K562 (cell line): ENCODE measurements around the gene NHSL2. TPM values are rescaled to one million over a fixed set of nuclear protein-coding genes. Genes with fewer than 3 reads are reported as not detected.

Source experiments
- ATAC-seq: fragments of 200-7000 bp; cut with Tn5 transposase; 3 replicates; pipeline ENCODE4 v1.9.1; 2020; ENCODE audit warnings: moderate library complexity
- BruUV-seq: library from RNA; stranded (reverse); fragments of 400-500 nt; replicated peaks from 2 replicates; lab custom pipeline; 2021; lab: Mats Ljungman, UMichigan
- CTCF ChIA-PET: fragments of 300-600 bp; formaldehyde crosslinking; extraction: SDS; loops from one replicate; lab custom pipeline; 2021; ENCODE audit warnings: low intra/inter-chr PET ratio; lab: Yijun Ruan, JAX
- POLR2A ChIA-PET: fragments of 300-600, 350-650 bp; sonication (Branson Sonifier 250); formaldehyde crosslinking; extraction: SDS; loops from one replicate; lab custom pipeline; 2021; ENCODE audit warnings: antibody characterized with exemption, inconsistent platforms; lab: Yijun Ruan, JAX
- DNase-seq, 4 experiments: peaks; one replicate each; pipeline versions ENCODE4 v3.0.0 to v3.0.0-alpha.2; 2011 to 2018; ENCODE audit warnings: low spot score in 3 of 4, mixed read lengths in 3 of 4; ENCODE audit errors: extremely low read depth in 1 of 4
- FAIRE-seq: peaks from 2 replicates; lab custom pipeline; 2011; peaks lifted over from hg19 to GRCh38; lab: Jason Lieb, UNC
- H2AFZ ChIP-seq: 2 replicates; pipeline ENCODE4 v1.6.0; 2011; ENCODE audit warnings: low read depth, low read length, control low read depth, inconsistent platforms
- H3K27ac ChIP-seq: fragments of 200-600 bp; 3 replicates; pipeline ENCODE4 v1.8.0; 2011; ENCODE audit warnings: low read depth, mild to moderate bottlenecking, control low read depth, inconsistent platforms, low read length, moderate library complexity, mixed read lengths; ENCODE audit errors: extremely low read depth
- H3K27me3 ChIP-seq, 2 experiments: fragments of 300-600 bp in 1 of 2; 2 replicates in 1 of 2; 3 replicates in 1 of 2; pipeline versions ENCODE4 v1.6.0 to v1.8.0; 2011; ENCODE audit warnings: inconsistent platforms in 2 of 2, low read length in 2 of 2, mild to moderate bottlenecking in 1 of 2, mixed read lengths in 1 of 2, moderate library complexity in 1 of 2; ENCODE audit not compliant: control insufficient read depth in 2 of 2, insufficient read depth in 2 of 2
- H3K36me3 ChIP-seq: fragments of 300-600 bp; 3 replicates; pipeline ENCODE4 v1.8.0; 2011; ENCODE audit warnings: mild to moderate bottlenecking, low read length, inconsistent platforms; ENCODE audit not compliant: control insufficient read depth, insufficient read depth
- H3K4me1 ChIP-seq, 2 experiments: fragments of 200-600 bp in 1 of 2; replicated peaks in 1 of 2; 2 replicates in 1 of 2; 3 replicates in 1 of 2; pipeline versions ENCODE4 v1.5.1 to v1.8.0; 2011; ENCODE audit warnings: inconsistent platforms in 2 of 2, low read length in 2 of 2, mild to moderate bottlenecking in 1 of 2, mixed read lengths in 1 of 2, moderate library complexity in 1 of 2; ENCODE audit not compliant: control insufficient read depth in 2 of 2, insufficient read depth in 2 of 2
- H3K4me2 ChIP-seq: 2 replicates; pipeline ENCODE4 v1.6.1; 2011; ENCODE audit warnings: low read length, control low read depth, inconsistent platforms, mixed read lengths; ENCODE audit not compliant: insufficient read depth
- H3K4me3 ChIP-seq: fragments of 200-600 bp; sonication (generic), shearing (Covaris generic); 2 replicates; pipeline ENCODE4 v1.5.1; 2016; ENCODE audit warnings: control low read depth, inconsistent platforms
- H3K79me2 ChIP-seq: fragments of 200-600 bp; 3 replicates; pipeline ENCODE4 v1.8.0; 2011; ENCODE audit warnings: low read length, inconsistent platforms; ENCODE audit not compliant: control insufficient read depth, insufficient read depth
- H3K9ac ChIP-seq, 2 experiments: 2 replicates each; pipeline versions ENCODE4 v1.6.0 to v1.6.1; 2011; ENCODE audit warnings: low read depth in 2 of 2, low read length in 2 of 2, control low read depth in 1 of 2, inconsistent platforms in 1 of 2, mild to moderate bottlenecking in 1 of 2, mixed read lengths in 1 of 2; ENCODE audit not compliant: insufficient read depth in 1 of 2
- H3K9me1 ChIP-seq: one replicate; pipeline ENCODE4 v1.6.0; 2011; ENCODE audit warnings: inconsistent platforms, mild to moderate bottlenecking, low read length, moderate library complexity; ENCODE audit not compliant: control insufficient read depth, insufficient read depth
- H3K9me3 ChIP-seq: replicated peaks from 2 replicates; pipeline ENCODE4 v1.5.1; 2011; ENCODE audit warnings: low read depth, low read length, inconsistent platforms; ENCODE audit not compliant: control insufficient read depth, insufficient read depth
- H4K20me1 ChIP-seq: replicated peaks from 2 replicates; pipeline ENCODE4 v1.6.1; 2011; ENCODE audit warnings: low read length, inconsistent platforms, mixed read lengths; ENCODE audit not compliant: control insufficient read depth, insufficient read depth
- ATF3 ChIP-seq, 2 experiments: fragments of 450-650 bp in 1 of 2; sonication (generic) in 1 of 2; formaldehyde crosslinking in 1 of 2; IDR thresholded peaks in 1 of 2; conservative IDR thresholded peaks in 1 of 2; 2 replicates each; pipeline versions ENCODE4 v1.6.1 to v1.8.1; 2016 to 2023; ENCODE audit warnings: mild to moderate bottlenecking in 2 of 2, moderate library complexity in 2 of 2, inconsistent platforms in 1 of 2, missing genetic modification reagents in 1 of 2
- FOSL1 ChIP-seq: fragments of 200-800 bp; sonication (Bioruptor generic); conservative IDR thresholded peaks from 2 replicates; pipeline ENCODE4 v1.6.1; 2016; ENCODE audit warnings: missing genetic modification characterization, missing compliant biosample characterization
- HCFC1 ChIP-seq: IDR thresholded peaks from 2 replicates; pipeline ENCODE4 v1.6.1; 2012; ENCODE audit warnings: low read depth, low read length, improper control_type of control experiment
- JUND ChIP-seq, 2 experiments: IDR thresholded peaks; 2 replicates in 1 of 2; 3 replicates in 1 of 2; pipeline ENCODE4 v1.6.1; 2011; ENCODE audit warnings: borderline replicate concordance in 2 of 2, low read depth in 2 of 2, low read length in 2 of 2, improper control_type of control experiment in 1 of 2, missing biosample characterization in 1 of 2, missing genetic modification characterization in 1 of 2, missing genetic modification reagents in 1 of 2
- WGBS: fragments of 100-300 bp; shearing (Covaris generic); methylation state at CpG from one replicate; pipeline ENCODE4 v1.1.6; 2016; ENCODE audit warnings: low coverage, mixed read lengths; ENCODE audit not compliant: insufficient coverage; ENCODE audit errors: missing lambda C conversion rate; 5-methylcytosine and 5-hydroxymethylcytosine counted together
- in situ Hi-C: fragments of 300-500 bp; cut with MboI; formaldehyde crosslinking; loops from 4 replicates; pipeline ENCODE4 v1.15.0; 2018; ENCODE audit warnings: inconsistent platforms, mixed read lengths
- intact Hi-C: fragments of 100-400 bp; cut with micrococcal nuclease; formaldehyde crosslinking; loops from 2 replicates; pipeline ENCODE4 v1.14.2; 2022
- polyA plus RNA-seq, 8 experiments: library from polyadenylated mRNA; depleted of rRNA in 4 of 8; stranded (reverse) in 5 of 8; unstranded in 3 of 8; fragments of >200 nt; fragmentation: Nextera tagmentation in 2 of 8; fragmentation: Illumina TruSeq in 1 of 8; extraction: Ambion mirVana in 2 of 8; extraction: Trizol in 1 of 8; gene quantifications; 2 replicates each; pipeline versions ENCODE4 v1.2.1 to v1.2.3, GENCODE V29; 2011 to 2014; ENCODE audit warnings: inconsistent platforms in 1 of 8, missing spikeins in 1 of 8
- total RNA-seq, 7 experiments: library from RNA; depleted of rRNA in 6 of 7; stranded (reverse); fragments of >200 nt in 6 of 7; fragmentation: Illumina TruSeq in 2 of 7; extraction: Trizol in 2 of 7; gene quantifications; 2 replicates each; pipeline versions ENCODE4 v1.2.1 to v1.2.3, GENCODE V29; 2011 to 2021; ENCODE audit warnings: low replicate concordance in 1 of 7

NHSL2 gene
- total and polyA plus RNA-seq, 9 of the 15 experiments (the other 6 are each of a cell fraction or from before 2014, with no cell fraction given) = 0.02 TPM; not detected in 8

GRCh38 chrX:72029483-72030411 is 119.1 kb downstream of the NHSL2 start:
- H3K4me3 ChIP-seq = no peak overlapping the region
- no peaks in the 10 kb centered on the region; a peak in 1 of 5 replicates for H3K27me3 ChIP-seq
- H3K4me1 ChIP-seq = no peaks in the 10 kb centered on the region
- no peak for TF ChIP-seq HCFC1
- TF ChIP-seq ATF3 (IDR thresholded peaks at IDR 0.05) = peak; percentile 40; the same call in 1 of the 2 replicates
- TF ChIP-seq ATF3 (CRISPR knock-in tag; conservative IDR thresholded peaks at IDR 0.05) = no peak
- peak; percentile 81 for TF ChIP-seq FOSL1
- peak; percentile 58; the same call in 1 of the 2 replicates for TF ChIP-seq JUND (IDR thresholded peaks at IDR 0.05; ENCODE audit: borderline replicate concordance, low read depth, low read length)
- peak; percentile 32; the same call in 1 of the 3 replicates for TF ChIP-seq JUND (tag; IDR thresholded peaks at IDR 0.05; ENCODE audit: borderline replicate concordance, low read depth, low read length)
- ChIA-PET CTCF (no interaction called here), POLR2A (no interaction called here)
- WGBS = 3% methylated on average over 7 of the region's 7 CpGs
- H3K4me2 ChIP-seq = no peak overlapping the region
- BruUV-seq = no TSS peak
- H3K79me2 ChIP-seq = no peaks in the 10 kb centered on the region
- H3K36me3 ChIP-seq = no peaks in the 10 kb centered on the region
- no peak overlapping the region for H2AFZ ChIP-seq
- in situ Hi-C loops = no loop called here
- H3K9me1 ChIP-seq = no peaks in the 10 kb centered on the region
- FAIRE-seq = no peak
- intact Hi-C loops = no loop called here
- no peak overlapping the region for H3K27ac ChIP-seq
- H3K9ac ChIP-seq = no peak overlapping the region
- no peaks in the 10 kb centered on the region for H4K20me1 ChIP-seq
- no peaks in the 10 kb centered on the region for H3K9me3 ChIP-seq
- no peak for DNase-seq
- ATAC-seq = no peak
